Choroid plexus epithelial cell (primary cell): ENCODE data around the gene NR1H4.
A peak's percentile ranks its signal among the peaks of the same experiment; 100 is the strongest.
"Not testable (repeated sequence)": the region's sequence is repeated elsewhere in the genome, so short reads cannot be mapped to it uniquely, and the experiment has no call there.

Experiments used
- DNase-seq: peaks from one replicate; pipeline ENCODE4 v3.0.0-alpha.2; 2010; ENCODE audit warnings: low read depth
- H3K4me3 ChIP-seq: 2 replicates; pipeline ENCODE4 v1.5.1; 2011; ENCODE audit warnings: low read depth, mild to moderate bottlenecking, control low read depth, low read length, moderate library complexity
- TF ChIP-seq, protein P1 (sequence below): conservative IDR thresholded peaks from 2 replicates; pipeline ENCODE4 v1.5.1; 2011; ENCODE audit warnings: low read depth, mild to moderate bottlenecking, control low read depth, inconsistent platforms, low read length, moderate library complexity

Gene NR1H4

DNA sequence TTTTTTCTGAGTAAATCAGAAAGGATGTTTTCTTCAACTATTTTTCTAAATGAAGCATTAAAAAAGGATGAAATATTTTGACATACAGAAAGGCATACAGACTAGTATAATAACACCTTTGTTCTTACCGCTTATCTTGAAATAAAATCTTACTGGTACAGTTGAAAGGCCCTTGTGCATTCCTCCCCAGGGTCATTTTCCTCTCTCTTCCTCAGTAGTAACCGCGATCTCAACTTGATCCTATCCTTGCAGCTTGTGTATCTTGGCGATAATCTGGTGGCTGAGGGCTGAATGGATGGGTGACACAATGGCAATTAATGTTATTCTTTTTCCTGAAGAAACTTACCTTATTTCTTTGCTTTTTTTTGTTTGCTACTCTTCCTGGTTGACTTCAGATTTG lies 118.3 kb downstream of the NR1H4 start:
- TF ChIP-seq, protein P1, sequence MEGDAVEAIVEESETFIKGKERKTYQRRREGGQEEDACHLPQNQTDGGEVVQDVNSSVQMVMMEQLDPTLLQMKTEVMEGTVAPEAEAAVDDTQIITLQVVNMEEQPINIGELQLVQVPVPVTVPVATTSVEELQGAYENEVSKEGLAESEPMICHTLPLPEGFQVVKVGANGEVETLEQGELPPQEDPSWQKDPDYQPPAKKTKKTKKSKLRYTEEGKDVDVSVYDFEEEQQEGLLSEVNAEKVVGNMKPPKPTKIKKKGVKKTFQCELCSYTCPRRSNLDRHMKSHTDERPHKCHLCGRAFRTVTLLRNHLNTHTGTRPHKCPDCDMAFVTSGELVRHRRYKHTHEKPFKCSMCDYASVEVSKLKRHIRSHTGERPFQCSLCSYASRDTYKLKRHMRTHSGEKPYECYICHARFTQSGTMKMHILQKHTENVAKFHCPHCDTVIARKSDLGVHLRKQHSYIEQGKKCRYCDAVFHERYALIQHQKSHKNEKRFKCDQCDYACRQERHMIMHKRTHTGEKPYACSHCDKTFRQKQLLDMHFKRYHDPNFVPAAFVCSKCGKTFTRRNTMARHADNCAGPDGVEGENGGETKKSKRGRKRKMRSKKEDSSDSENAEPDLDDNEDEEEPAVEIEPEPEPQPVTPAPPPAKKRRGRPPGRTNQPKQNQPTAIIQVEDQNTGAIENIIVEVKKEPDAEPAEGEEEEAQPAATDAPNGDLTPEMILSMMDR: no peak
- H3K4me3 ChIP-seq: no peak overlapping the region
- no peak for DNase-seq

DNA sequence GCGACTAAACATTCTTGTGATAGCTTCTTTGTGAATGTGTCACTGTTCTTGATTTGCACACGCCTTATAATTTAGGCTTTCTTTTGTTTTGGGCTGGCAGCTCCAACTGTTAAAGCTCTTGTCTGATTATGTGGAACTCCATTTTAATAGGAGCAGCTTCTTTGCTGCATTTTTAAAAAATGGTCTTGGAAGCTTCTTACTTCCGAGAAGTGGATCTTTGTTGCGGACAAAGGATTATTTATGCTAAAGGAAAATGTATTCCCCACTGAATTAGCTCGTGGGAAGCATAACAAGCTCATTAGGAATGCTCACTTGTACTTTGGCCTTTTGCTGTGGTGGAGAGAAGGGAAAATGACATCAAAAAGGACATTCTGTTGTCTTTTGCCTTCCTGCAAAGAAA lies 119.8 kb downstream of the NR1H4 start:
- H3K4me3 ChIP-seq: peak overlapping the region; percentile 2

DNA sequence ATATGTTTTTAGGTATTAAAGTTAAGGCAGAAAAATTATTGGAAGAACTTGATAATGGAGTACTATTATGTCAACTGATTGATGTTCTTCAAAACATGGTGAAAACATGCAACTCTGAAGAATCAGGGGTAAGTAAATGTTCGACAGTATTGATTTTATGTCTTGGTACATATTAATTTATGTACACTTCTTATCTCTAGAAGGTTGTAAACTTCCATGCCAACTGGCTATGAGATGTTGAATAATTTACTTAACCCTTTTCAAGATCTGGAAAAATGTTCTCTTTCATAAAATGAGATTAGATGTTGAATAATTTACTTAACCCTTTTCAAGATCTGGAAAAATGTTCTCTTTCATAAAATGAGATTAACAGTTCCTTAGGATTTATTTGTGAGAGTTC lies 128.0 kb downstream of the NR1H4 start:
- TF ChIP-seq, protein P1: no peak
- DNase-seq: no peak
- no peak overlapping the region for H3K4me3 ChIP-seq

More for the DNA sequence above, 119.8 kb downstream of the NR1H4 start:
- TF ChIP-seq, protein P1: no peak
- DNase-seq: peak; percentile 33

DNA sequence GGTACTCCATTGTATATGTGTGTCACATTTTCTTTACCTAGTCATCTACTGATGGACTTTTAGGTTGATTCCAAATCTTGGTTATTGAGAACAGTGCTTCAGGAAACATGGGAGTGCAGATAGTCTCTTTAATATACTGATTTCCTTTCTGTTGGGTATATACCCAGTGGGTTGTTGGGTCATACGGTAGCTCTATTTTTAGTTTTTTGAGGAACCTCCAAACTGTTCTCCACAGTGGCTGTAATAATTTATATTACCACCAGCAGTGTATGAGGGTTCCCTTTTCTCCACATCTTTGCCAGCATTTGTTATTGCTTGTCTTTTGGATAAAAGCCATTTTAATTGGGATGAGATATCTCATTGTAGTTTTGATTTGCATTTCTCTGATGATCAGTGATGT lies 129.3 kb downstream of the NR1H4 start:
- not testable (repeated sequence) for H3K4me3 ChIP-seq, DNase-seq

DNA sequence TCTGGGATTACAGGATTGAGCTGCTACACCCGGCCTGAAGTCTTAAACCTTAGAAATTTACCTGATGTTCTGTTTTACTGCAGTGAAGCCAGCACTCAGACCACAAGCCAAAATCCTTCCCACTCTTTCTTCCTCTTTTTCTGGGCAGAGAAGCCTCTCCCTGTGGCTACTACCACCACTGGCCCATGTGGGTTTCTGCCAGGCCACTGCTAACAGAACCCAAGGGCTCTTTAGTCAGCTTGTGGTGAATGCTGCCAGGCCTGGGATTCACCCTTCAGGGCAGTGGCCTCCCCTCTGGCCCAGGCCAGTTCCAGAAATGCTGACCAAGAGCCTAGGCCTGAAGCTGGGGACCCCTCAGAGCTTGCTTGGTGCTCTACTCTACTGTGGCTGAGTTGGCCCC lies 135.1 kb downstream of the NR1H4 start:
- TF ChIP-seq, protein P1: no peak
- no peak for DNase-seq
- H3K4me3 ChIP-seq: no peak overlapping the region

DNA sequence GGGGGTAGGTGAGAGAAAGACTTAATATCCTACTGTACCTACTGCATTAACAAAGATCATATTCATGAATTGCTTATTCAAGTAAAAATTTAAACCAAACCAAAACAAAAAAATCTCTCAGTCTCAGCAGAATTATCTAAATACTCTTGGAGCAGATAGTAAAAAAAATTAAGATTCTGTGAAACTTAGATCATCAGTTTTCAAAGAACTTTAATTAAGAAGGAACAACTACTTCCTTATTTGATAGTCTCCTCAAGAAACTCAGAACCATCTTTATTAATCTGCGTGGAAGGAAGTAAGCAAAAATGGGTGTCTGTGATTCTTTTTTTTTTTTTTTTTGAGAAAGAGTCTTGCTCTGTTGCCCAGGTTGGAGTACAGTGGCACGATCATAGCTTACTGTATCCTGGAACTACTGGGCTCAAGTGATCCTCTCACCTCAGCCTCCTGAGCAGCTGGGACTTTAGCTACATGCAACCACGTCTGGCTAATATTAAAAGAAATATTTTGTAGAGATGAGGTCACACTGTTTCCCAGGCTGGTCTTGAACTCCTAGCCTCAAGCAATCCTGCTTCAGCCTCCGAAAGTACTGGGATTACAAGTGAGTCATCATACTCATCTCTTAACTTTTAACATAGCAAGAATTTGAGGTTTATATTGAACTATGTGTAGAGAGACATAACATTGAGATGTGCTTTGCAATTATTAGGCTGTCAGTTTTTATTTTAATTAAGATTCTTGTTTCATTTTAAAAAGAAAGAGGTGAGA lies 137.2 kb downstream of the NR1H4 start:
- peak; percentile 13 for DNase-seq
- TF ChIP-seq, protein P1: no peak
- H3K4me3 ChIP-seq: no peak overlapping the region

DNA sequence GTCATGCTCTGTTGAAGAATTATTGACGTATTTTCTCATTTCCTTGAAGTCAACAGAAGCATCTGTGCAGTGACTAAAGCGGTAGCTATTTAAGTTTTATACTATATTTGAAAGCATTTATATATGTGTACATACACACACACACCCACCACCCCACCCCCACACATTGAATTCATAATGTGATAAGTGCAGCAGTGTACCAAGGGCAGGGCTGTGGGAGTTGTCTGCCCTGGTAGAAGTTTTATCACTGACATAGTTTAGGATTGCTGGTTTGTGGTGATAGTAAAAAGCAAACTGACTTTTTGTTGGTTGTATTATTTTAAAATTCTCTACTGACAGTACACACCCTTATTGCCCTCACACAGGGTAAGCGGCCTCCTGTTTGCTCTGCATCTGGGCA lies 138.9 kb downstream of the NR1H4 start:
- DNase-seq: no peak
- TF ChIP-seq, protein P1: no peak
- no peak overlapping the region for H3K4me3 ChIP-seq
